Heart left ventricle (tissue), 16 donors: ENCODE measurements around the gene WRAP53. TPM values are rescaled to one million over a fixed set of nuclear protein-coding genes. Genes with fewer than 3 reads are reported as not detected.

ENCODE experiments used
- ATAC-seq, 4 donors: fragments of 200-7000 bp; cut with Tn5 transposase; one replicate each; pipeline ENCODE4 v1.9.1; 2020 to 2022; ENCODE audit warnings: moderate library complexity in 4 of 4, mild to moderate bottlenecking in 3 of 4, moderate number of reproducible peaks in 1 of 4
- DNase-seq, 5 donors: peaks; one replicate each; pipeline ENCODE4 v3.0.0-alpha.2; 2020
- H3K27ac ChIP-seq, 12 donors: fragments of 200-600 bp; sonication (generic) in 4 of 12; one replicate each; pipeline versions ENCODE4 v1.5.0 to v1.8.0; 2016 to 2022; ENCODE audit warnings: mild to moderate bottlenecking in 2 of 12
- H3K27me3 ChIP-seq, 9 donors: fragments of 200-600 bp; sonication (generic) in 2 of 9; one replicate each; pipeline versions ENCODE4 v1.5.1 to v1.8.0; 2016 to 2022; ENCODE audit warnings: mild to moderate bottlenecking in 3 of 9
- H3K36me3 ChIP-seq, 9 donors: fragments of 200-600 bp; sonication (generic) in 2 of 9; one replicate each; pipeline versions ENCODE4 v1.5.0 to v1.8.0; 2018 to 2022; ENCODE audit warnings: mild to moderate bottlenecking in 2 of 9
- H3K4me1 ChIP-seq, 12 donors: fragments of 200-600 bp; sonication (generic) in 4 of 12; one replicate each; pipeline versions ENCODE4 v1.5.0 to v1.8.0; 2016 to 2022; ENCODE audit warnings: mild to moderate bottlenecking in 3 of 12
- H3K4me3 ChIP-seq, 12 donors: fragments of 200-600 bp; sonication (generic) in 4 of 12; one replicate each; pipeline versions ENCODE4 v1.5.0 to v1.8.0; 2017 to 2022; ENCODE audit warnings: mild to moderate bottlenecking in 9 of 12, moderate library complexity in 4 of 12
- H3K9me3 ChIP-seq, 12 donors: fragments of 200-600 bp; sonication (generic) in 4 of 12; one replicate each; pipeline versions ENCODE4 v1.5.0 to v1.8.0; 2016 to 2022; ENCODE audit warnings: mild to moderate bottlenecking in 1 of 12
- POLR2A ChIP-seq, 2 donors: fragments of 450-650 bp; IDR thresholded peaks; one replicate each; pipeline ENCODE4 v1.6.1; 2017; ENCODE audit warnings: antibody characterized with exemption in 2 of 2, mild to moderate bottlenecking in 2 of 2, moderate library complexity in 2 of 2
- WGBS, 4 donors: extraction: QIAGEN DNeasy Blood & Tissue Kit in 2 of 4; methylation state at CpG; one replicate each; pipeline versions ENCODE4 v1.1.5 to v1.1.7; 2013 to 2018; 5-methylcytosine and 5-hydroxymethylcytosine counted together
- intact Hi-C, 10 donors: fragments of 100-400 bp; cut with DNase I; formaldehyde crosslinking; loops; one replicate each; pipeline versions ENCODE4 v1.11.1 to v1.14.2; 2022
- polyA plus RNA-seq, 2 donors: library from polyadenylated mRNA; stranded (reverse); fragments of 200-250 nt; gene quantifications; one replicate each; pipeline ENCODE4 v1.2.3, GENCODE V29; 2013
- total RNA-seq, 9 donors: library from RNA; depleted of rRNA in 2 of 9; stranded (reverse); fragments of >200 nt in 2 of 9; fragmentation: NEBNext Ultra II Directional in 3 of 9; extraction: Animal tissue kit (Norgen Biotek cat#: 25700) in 3 of 9; gene quantifications; one replicate each; pipeline versions ENCODE4 v1.1.0 to v1.2.4, GENCODE V29; 2016 to 2023
- TF ChIP-seq, protein P1 (sequence below), 12 donors: fragments of 200-600 bp; sonication (generic) in 4 of 12; IDR thresholded peaks; one replicate each; pipeline versions ENCODE4 v1.5.0 to v1.8.0; 2018 to 2022; ENCODE audit warnings: antibody characterized with exemption in 12 of 12, mild to moderate bottlenecking in 5 of 12
- donor health status: ischemic (EF 13 %, LVEDD 7.1; RV severe dilation, severe dysfunction).
- donor health status: healthy with polysubstance abuse.
- donor health status: DM: no; HTN: yes; CAD: no.
- donor health status: DM: no; HTN: no; CAD: no.
- donor health status: ischemic (EF 25% LVEDD 6.9; RV normal size, moderate dysfunction).
- donor health status: ischemic (EF 25% LVEDD 5.7; RV mildly dilated, moderate dysfunction).
- donor health status: healthy.
- donor health status: DM: yes; HTN: yes; CAD: no.
- donor health status: ischemic (EF 35%, LVEDD 5.7; RV mildly dilated, moderate dysfunction).
- donor health status: nonischemic (EF 11% LVEDD 7.7; RV severe dilation, severe dysfunction).
- donor health status: DM: yes; HTN: yes; CAD: no.
- donor health status: PGD.
- donor health status: ischemic (EF 29% LVEDD 5.4; RV normal size, mild dysfunction).
- donor health status: nonischemic (EF 23%, LVEDD 6.1; RV moderate dilation, normal function).

Gene WRAP53
- total and polyA plus RNA-seq, 11 donors = 3.7 to 12.0 (median 5.0) TPM

DNA sequence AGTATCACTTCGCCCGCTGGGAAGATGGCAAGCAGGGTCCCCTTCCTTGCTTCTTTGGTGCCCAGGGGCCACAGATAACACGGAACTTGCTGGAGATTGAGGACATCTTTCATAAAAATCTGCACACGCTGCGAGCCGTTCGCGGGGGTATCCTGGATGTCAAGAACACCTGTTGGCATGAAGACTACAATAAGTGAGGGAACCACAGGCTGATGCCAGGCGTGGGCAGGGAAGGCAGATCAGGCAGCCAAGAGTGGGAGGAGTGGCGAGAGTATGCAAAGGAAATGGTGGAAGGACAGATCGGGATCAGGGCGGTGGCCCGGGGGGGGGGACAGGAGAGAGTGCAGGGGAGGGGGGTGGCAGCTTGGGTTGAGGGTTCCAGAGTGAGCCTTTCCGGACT, 51.5 kb downstream of the WRAP53 start:
- Histone ChIP-seq H3K36me3 (no peaks in the 10 kb centered on the region), H3K27ac (no peak overlapping the region), H3K27me3 (peaks cover 0 to 13% (median 4%) of the 10 kb centered on the region in 9 donors), H3K9me3 (no peaks in the 10 kb centered on the region), H3K4me3 (no peak overlapping the region), H3K4me1 (peaks cover 0 to 13% (median 0%) of the 10 kb centered on the region in 12 donors)
- intact Hi-C loops = loop anchor here (5.0 to 10.0 kb wide), 13 partner anchors 75 to 318 kb away; partner anchors contain the start of genes CYB5D1 (in 6 of the 10), NAA38 (in 6 of the 10) and TMEM88 (in 6 of the 10)
- TF ChIP-seq POLR2A (IDR thresholded peaks at IDR 0.05) = no peak
- TF ChIP-seq, protein P1, sequence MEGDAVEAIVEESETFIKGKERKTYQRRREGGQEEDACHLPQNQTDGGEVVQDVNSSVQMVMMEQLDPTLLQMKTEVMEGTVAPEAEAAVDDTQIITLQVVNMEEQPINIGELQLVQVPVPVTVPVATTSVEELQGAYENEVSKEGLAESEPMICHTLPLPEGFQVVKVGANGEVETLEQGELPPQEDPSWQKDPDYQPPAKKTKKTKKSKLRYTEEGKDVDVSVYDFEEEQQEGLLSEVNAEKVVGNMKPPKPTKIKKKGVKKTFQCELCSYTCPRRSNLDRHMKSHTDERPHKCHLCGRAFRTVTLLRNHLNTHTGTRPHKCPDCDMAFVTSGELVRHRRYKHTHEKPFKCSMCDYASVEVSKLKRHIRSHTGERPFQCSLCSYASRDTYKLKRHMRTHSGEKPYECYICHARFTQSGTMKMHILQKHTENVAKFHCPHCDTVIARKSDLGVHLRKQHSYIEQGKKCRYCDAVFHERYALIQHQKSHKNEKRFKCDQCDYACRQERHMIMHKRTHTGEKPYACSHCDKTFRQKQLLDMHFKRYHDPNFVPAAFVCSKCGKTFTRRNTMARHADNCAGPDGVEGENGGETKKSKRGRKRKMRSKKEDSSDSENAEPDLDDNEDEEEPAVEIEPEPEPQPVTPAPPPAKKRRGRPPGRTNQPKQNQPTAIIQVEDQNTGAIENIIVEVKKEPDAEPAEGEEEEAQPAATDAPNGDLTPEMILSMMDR (IDR thresholded peaks at IDR 0.05) = no peak
- WGBS, 4 donors = 60 to 74% (median 65%) methylated on average over 14 of the region's 14 CpGs
- DNase-seq = no peak
- no peak for ATAC-seq

- no peak overlapping the region for H3K27ac ChIP-seq
- H3K9me3 ChIP-seq = no peaks in the 10 kb centered on the region
- H3K36me3 ChIP-seq = no peaks in the 10 kb centered on the region
- TF ChIP-seq, protein P1 (IDR thresholded peaks at IDR 0.05) = no peak
- no peak for TF ChIP-seq POLR2A (IDR thresholded peaks at IDR 0.05)
- ATAC-seq (peak in 1 of 4 donors; percentile 30), DNase-seq (no peak)
- H3K4me3 ChIP-seq = peak overlapping the region in 8 of 12 donors; percentile 12 to 35 (median 24)
- 46 to 66% (median 63%) methylated on average over 42 of the region's 42 CpGs for WGBS, 4 donors
- H3K27me3 ChIP-seq = peaks cover 0 to 13% (median 4%) of the 10 kb centered on the region in 9 donors
- intact Hi-C loops = loop anchor here (5.0 to 10.0 kb wide), 13 partner anchors 74 to 317 kb away; partner anchors contain the start of genes CYB5D1 (in 6 of the 10), NAA38 (in 6 of the 10) and TMEM88 (in 6 of the 10)
- H3K4me1 ChIP-seq = peaks cover 0 to 13% (median 0%) of the 10 kb centered on the region in 12 donors
These were observed 52.3 kb downstream of the WRAP53 start for GRCh38 chr17:7740481-7741001.

DNA sequence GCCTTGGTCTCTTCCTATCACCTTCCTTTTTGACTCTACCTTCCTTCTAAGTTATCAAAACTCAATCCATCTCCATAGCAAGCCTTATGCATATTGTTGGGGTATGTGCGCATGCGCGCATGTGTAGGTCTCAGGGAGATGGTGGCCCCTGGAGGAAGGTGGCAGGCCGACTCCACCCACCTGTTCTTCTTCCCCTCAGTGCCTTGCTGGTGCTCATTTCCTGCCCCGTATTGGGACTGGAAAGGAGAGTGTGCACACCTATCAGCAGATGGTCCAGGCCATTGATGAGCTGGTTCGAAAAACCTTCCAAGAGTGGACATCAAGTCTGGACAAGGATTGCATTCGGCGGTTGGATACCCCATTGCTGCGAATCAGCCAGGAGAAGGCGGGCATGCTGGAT, 54.5 kb downstream of the WRAP53 start:
- Histone ChIP-seq H3K9me3 (no peaks in the 10 kb centered on the region), H3K36me3 (no peaks in the 10 kb centered on the region), H3K27ac (no peak overlapping the region), H3K27me3 (peaks cover 0 to 13% (median 3%) of the 10 kb centered on the region in 9 donors), H3K4me3 (no peak overlapping the region), H3K4me1 (peaks cover 0 to 13% (median 2%) of the 10 kb centered on the region in 12 donors)
- intact Hi-C loops = loop anchor here (2.0 to 10.0 kb wide), 16 partner anchors 72 to 315 kb away; partner anchors contain the start of genes CYB5D1 (in 6 of the 10), NAA38 (in 6 of the 10) and TMEM88 (in 6 of the 10)
- ATAC-seq = no peak
- no peak for DNase-seq
- 56 to 71% (median 65%) methylated on average over 10 of the region's 10 CpGs for WGBS, 4 donors
- TF ChIP-seq POLR2A (IDR thresholded peaks at IDR 0.05) = no peak
- TF ChIP-seq, protein P1 (IDR thresholded peaks at IDR 0.05) = no peak

DNA sequence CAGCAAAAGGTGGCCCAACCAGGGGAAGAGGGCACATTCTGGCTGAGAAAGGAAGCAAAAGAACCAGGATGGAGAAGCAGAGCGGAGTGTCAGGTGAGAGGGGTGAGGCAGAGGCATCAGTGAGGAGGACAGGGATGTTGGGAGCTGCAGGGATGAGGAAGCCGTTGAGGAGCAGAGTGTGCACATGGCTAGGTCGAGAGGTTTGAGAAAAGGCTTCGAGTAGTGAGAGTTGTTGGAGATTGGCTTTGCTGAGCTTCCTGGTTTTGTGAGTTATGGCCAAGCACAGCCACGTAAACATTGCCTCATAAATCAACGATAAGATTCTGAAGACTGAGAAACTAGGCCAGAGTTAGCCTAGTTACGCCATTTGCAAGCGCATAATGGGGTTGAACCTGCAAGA, 56.1 kb downstream of the WRAP53 start:
- Histone ChIP-seq H3K27ac (no peak overlapping the region), H3K27me3 (peaks cover 0 to 13% (median 3%) of the 10 kb centered on the region in 9 donors), H3K4me3 (no peak overlapping the region), H3K4me1 (peaks cover 0 to 18% (median 5%) of the 10 kb centered on the region in 12 donors), H3K9me3 (no peaks in the 10 kb centered on the region), H3K36me3 (no peaks in the 10 kb centered on the region)
- TF ChIP-seq POLR2A (IDR thresholded peaks at IDR 0.05) = no peak
- TF ChIP-seq, protein P1 (IDR thresholded peaks at IDR 0.05) = no peak
- intact Hi-C loops = loop anchor here (5.0 to 10.0 kb wide), 13 partner anchors 70 to 313 kb away; partner anchors contain the start of genes CYB5D1 (in 6 of the 10), NAA38 (in 6 of the 10) and TMEM88 (in 6 of the 10)
- DNase-seq = no peak
- 73 to 80% (median 79%) methylated on average over 8 of the region's 8 CpGs for WGBS, 4 donors
- no peak for ATAC-seq
